ENCODE results near the gene GPR142. TPM values are rescaled to one million over a fixed set of nuclear protein-coding genes. Genes with fewer than 3 reads are reported as not detected.

GPR142 gene
- total and polyA plus RNA-seq, 10 of the 15 experiments (the other 5 are each of a cell fraction or from before 2014, with no cell fraction given), result not detected

- TF ChIP-seq SMC3 (IDR thresholded peaks at IDR 0.05; ENCODE audit: borderline replicate concordance, low read length) (peak; percentile 76), SMARCA5 (IDR thresholded peaks at IDR 0.05) (peak; percentile 68; the same call in 1 of the 2 replicates), BHLHE40 (IDR thresholded peaks at IDR 0.05; ENCODE audit: borderline replicate concordance in 1 of 2, low read depth in 2 of 2, low read length in 1 of 2) (peak in 1 of 2 experiments; percentile 43; a peak in 1 of 4 replicates)
Observed at GRCh38 chr17:74354123-74354522, 13.2 kb upstream of the GPR142 start (continued).

GRCh38 chr17:74354561-74354960 is 12.7 kb upstream of the GPR142 start:
- Histone ChIP-seq H3K27me3 (replicated peaks in 1 of 2; ENCODE audit: control insufficient read depth in 2 of 2, insufficient read depth in 2 of 2, low read length in 1 of 2) (peaks cover 3 to 8% of the 10 kb centered on the region in 2 experiments; a peak in 3 of 4 replicates), H3K9ac (ENCODE audit: control insufficient read depth, insufficient read depth, low read length) (no peak overlapping the region), H2AFZ (ENCODE audit: control insufficient read depth, low read depth, low read length) (no peak overlapping the region), H3K4me1 (ENCODE audit: control insufficient read depth, insufficient read depth, low read length) (no peaks in the 10 kb centered on the region), H3K79me2 (ENCODE audit: control insufficient read depth, insufficient read depth, low read length) (no peaks in the 10 kb centered on the region), H3K27ac (ENCODE audit: control insufficient read depth, insufficient read depth) (no peak overlapping the region), H3K4me2 (ENCODE audit: control insufficient read depth, insufficient read depth) (no peak overlapping the region), H4K20me1 (ENCODE audit: control insufficient read depth, insufficient read depth) (no peaks in the 10 kb centered on the region), H3K9me3 (replicated peaks; ENCODE audit: control insufficient read depth, insufficient read depth, low read length) (no peaks in the 10 kb centered on the region), H3K36me3 (ENCODE audit: control insufficient read depth in 2 of 2, insufficient read depth in 2 of 2, low read length in 1 of 2) (no peaks in the 10 kb centered on the region), H3K4me3 (no peak overlapping the region)
- ChIA-PET CTCF (interaction anchor here (1.2 to 1.7 kb wide), 3 partner anchors 50 to 70 kb away, joined by 3 to 4 read pairs (median 3); no protein-coding TSS in a partner anchor), SMC1A (ENCODE audit: uncharacterized antibody, unreplicated experiment) (no interaction called here), POLR2A (no interaction called here), RAD21 (ENCODE audit: unreplicated experiment) (no interaction called here)
- 43% methylated on average over 10 of the region's 10 CpGs for WGBS (ENCODE audit: insufficient coverage, insufficient replicate concordance, low lambda C conversion rate, missing lambda C conversion rate)
- FAIRE-seq (no peak), ATAC-seq (peak; percentile 22; the same call in 2 of the 3 replicates), DNase-seq (ENCODE audit: low read depth, low spot score) (no peak)
- in situ Hi-C loops (cut with MboI) (no loop called here), intact Hi-C loops (cut with micrococcal nuclease; ENCODE audit: unreplicated experiment) (loop anchor here (2.0 kb wide), 1 partner anchor 54 kb away; no protein-coding TSS in a partner anchor)
- TF ChIP-seq BCL3 (IDR thresholded peaks at IDR 0.05; ENCODE audit: borderline replicate concordance, insufficient read depth, low read depth, low read length, poor library complexity, severe bottlenecking) (no peak), LARP7 (IDR thresholded peaks at IDR 0.05) (no peak), SMAD5 (IDR thresholded peaks at IDR 0.05; ENCODE audit: low read depth) (no peak), RELB (IDR thresholded peaks at IDR 0.05; ENCODE audit: low read depth) (no peak)
- BruUV-seq (replicated peaks), result no TSS peak

Measured in GM12878 (cell line).